ENCODE results near the gene DNAJC1.

- no peak for TF ChIP-seq CTCF (IDR thresholded peaks at IDR 0.05; ENCODE audit: insufficient read depth, low read length, poor library complexity, severe bottlenecking)
- TF ChIP-seq EZH2phosphoT487 (conservative IDR thresholded peaks at IDR 0.05; ENCODE audit: low read length): no peak
Measured at GRCh38 chr10:21801609-21802008, 201.9 kb downstream of the DNAJC1 start.
